Mesenchymal stem cell (in vitro differentiated cells and primary cell): ENCODE data around the gene LIN9.

ENCODE experiments used
- DNase-seq: peaks from one replicate; pipeline ENCODE4 v3.0.0-alpha.2; 2013
- H2AFZ ChIP-seq: one replicate; pipeline ENCODE4 v1.6.1; 2013; ENCODE audit warnings: low read depth, mild to moderate bottlenecking, control low read depth, inconsistent platforms, low read length, moderate library complexity
- H2AK5ac ChIP-seq: 2 replicates; pipeline ENCODE4 v1.6.1; 2013; ENCODE audit warnings: low read length, moderate library complexity, mild to moderate bottlenecking, inconsistent platforms; ENCODE audit not compliant: severe bottlenecking
- H2BK120ac ChIP-seq: one replicate; pipeline ENCODE4 v1.6.1; 2013; ENCODE audit warnings: low read depth, mild to moderate bottlenecking, inconsistent platforms, low read length, moderate library complexity
- H2BK12ac ChIP-seq, 2 experiments: one replicate each; pipeline ENCODE4 v1.6.1; 2013; ENCODE audit warnings: inconsistent platforms in 2 of 2, low read length in 2 of 2, mild to moderate bottlenecking in 2 of 2, moderate library complexity in 2 of 2, control low read depth in 1 of 2
- H2BK15ac ChIP-seq: one replicate; pipeline ENCODE4 v1.6.1; 2013; ENCODE audit warnings: mild to moderate bottlenecking, low read depth, inconsistent platforms; ENCODE audit not compliant: poor library complexity, severe bottlenecking
- H2BK5ac ChIP-seq: 2 replicates; pipeline ENCODE4 v1.6.1; 2013; ENCODE audit warnings: low read depth, mild to moderate bottlenecking, low read length, control low read depth, inconsistent platforms; ENCODE audit not compliant: poor library complexity, severe bottlenecking
- H3K14ac ChIP-seq, 2 experiments: one replicate each; pipeline ENCODE4 v1.6.1; 2013; ENCODE audit warnings: inconsistent platforms in 2 of 2, low read length in 2 of 2, control low read depth in 1 of 2, mild to moderate bottlenecking in 1 of 2, moderate library complexity in 1 of 2
- H3K18ac ChIP-seq, 2 experiments: one replicate each; pipeline ENCODE4 v1.6.1; 2013; ENCODE audit warnings: inconsistent platforms in 2 of 2, low read length in 2 of 2, control low read depth in 1 of 2, low read depth in 1 of 2, mild to moderate bottlenecking in 1 of 2
- H3K23ac ChIP-seq, 2 experiments: one replicate each; pipeline ENCODE4 v1.6.1; 2013; ENCODE audit warnings: inconsistent platforms in 2 of 2, low read length in 2 of 2, mild to moderate bottlenecking in 2 of 2, moderate library complexity in 2 of 2, control low read depth in 1 of 2
- H3K27ac ChIP-seq: 2 replicates; pipeline ENCODE4 v1.5.1; 2013; ENCODE audit warnings: mild to moderate bottlenecking, moderate library complexity, low read length, control low read depth, inconsistent platforms; ENCODE audit not compliant: poor library complexity, severe bottlenecking
- H3K27me3 ChIP-seq, 2 experiments: 2 replicates each; pipeline versions ENCODE4 v1.6.1 to v1.7.0; 2013; ENCODE audit warnings: low read length in 2 of 2, mild to moderate bottlenecking in 2 of 2, moderate library complexity in 2 of 2, control low read depth in 1 of 2, inconsistent platforms in 1 of 2; ENCODE audit not compliant: control insufficient read depth in 1 of 2, insufficient read depth in 1 of 2
- H3K36me3 ChIP-seq, 2 experiments: 2 replicates each; pipeline versions ENCODE4 v1.6.1 to v1.7.0; 2013; ENCODE audit warnings: low read length in 2 of 2, control low read depth in 1 of 2, inconsistent platforms in 1 of 2, low read depth in 1 of 2, mild to moderate bottlenecking in 1 of 2; ENCODE audit not compliant: insufficient read depth in 2 of 2, control insufficient read depth in 1 of 2
- H3K4ac ChIP-seq, 2 experiments: one replicate each; pipeline ENCODE4 v1.6.1; 2013; ENCODE audit warnings: inconsistent platforms in 2 of 2, low read length in 2 of 2, mild to moderate bottlenecking in 2 of 2, moderate library complexity in 2 of 2, control low read depth in 1 of 2, low read depth in 1 of 2
- H3K4me1 ChIP-seq: 2 replicates; pipeline ENCODE4 v1.6.1; 2013; ENCODE audit warnings: low read depth, low read length, control low read depth; ENCODE audit not compliant: control insufficient read depth, insufficient read depth
- H3K4me2 ChIP-seq: 2 replicates; pipeline ENCODE4 v1.6.1; 2013; ENCODE audit warnings: low read length, mild to moderate bottlenecking, inconsistent platforms; ENCODE audit not compliant: poor library complexity, severe bottlenecking
- H3K4me3 ChIP-seq, 2 experiments: 2 replicates each; pipeline versions ENCODE4 v1.5.1 to v1.7.0; 2013; ENCODE audit warnings: low read length in 2 of 2, mild to moderate bottlenecking in 2 of 2, control low read depth in 1 of 2, low read depth in 1 of 2; ENCODE audit not compliant: insufficient read depth in 1 of 2
- H3K79me1 ChIP-seq: replicated peaks from 2 replicates; pipeline ENCODE4 v1.6.1; 2013; ENCODE audit warnings: mild to moderate bottlenecking, control low read depth, low read length, inconsistent platforms; ENCODE audit not compliant: poor library complexity, severe bottlenecking
- H3K9ac ChIP-seq: 2 replicates; pipeline ENCODE4 v1.7.0; 2013; ENCODE audit warnings: mild to moderate bottlenecking, low read length, moderate library complexity
- H3K9me3 ChIP-seq: 2 replicates; pipeline ENCODE4 v1.7.0; 2013; ENCODE audit warnings: mild to moderate bottlenecking, low read length; ENCODE audit not compliant: control insufficient read depth
- H4K8ac ChIP-seq: one replicate; pipeline ENCODE4 v1.6.1; 2013; ENCODE audit warnings: inconsistent platforms, mild to moderate bottlenecking, low read length, moderate library complexity
- H4K91ac ChIP-seq: one replicate; pipeline ENCODE4 v1.6.1; 2013; ENCODE audit warnings: mild to moderate bottlenecking, low read length, inconsistent platforms
- WGBS: methylation state at CpG from one replicate; pipeline ENCODE4 v1.1.7; 2013; ENCODE audit warnings: mixed read lengths; 5-methylcytosine and 5-hydroxymethylcytosine counted together

The LIN9 gene

DNA sequence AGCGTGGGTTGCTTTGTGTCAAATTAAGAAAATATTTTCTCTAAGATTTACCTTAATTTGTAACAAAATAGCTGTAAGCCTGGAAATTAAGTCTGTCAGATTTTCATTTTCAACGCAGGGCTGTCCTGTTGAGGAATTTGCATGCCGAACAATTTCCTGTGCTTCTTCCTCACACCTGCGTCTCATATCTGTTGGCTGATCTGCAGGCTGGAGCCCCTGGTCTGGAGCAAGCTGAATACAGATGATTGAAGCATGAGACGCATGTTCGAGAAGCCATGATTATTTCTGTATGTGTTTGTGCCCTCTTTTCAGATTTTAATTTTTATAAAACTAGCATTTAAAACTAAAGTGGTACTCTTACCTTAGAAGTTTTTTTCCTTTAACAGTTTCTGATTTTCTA lies 75.7 kb downstream of the LIN9 start:
- Histone ChIP-seq H2AK5ac (no peak overlapping the region), H2AFZ (no peak overlapping the region), H2BK12ac (no peak overlapping the region), H3K14ac (no peak overlapping the region), H3K18ac (no peak overlapping the region), H3K27ac (no peak overlapping the region), H3K4ac (no peak overlapping the region), H3K4me3 (no peak overlapping the region), H3K9ac (no peak overlapping the region), H3K36me3 (no peaks in the 10 kb centered on the region), H2BK15ac (no peak overlapping the region), H3K9me3 (no peaks in the 10 kb centered on the region), H3K4me2 (no peak overlapping the region), H3K4me1 (no peaks in the 10 kb centered on the region), H4K91ac (no peak overlapping the region), H2BK5ac (no peak overlapping the region), H3K27me3 (no peaks in the 10 kb centered on the region), H3K23ac (no peak overlapping the region), H2BK120ac (no peak overlapping the region), H4K8ac (no peak overlapping the region), H3K79me1 (no peaks in the 10 kb centered on the region)
- 92% methylated on average over 3 of the region's 6 CpGs for WGBS
- no peak for DNase-seq

DNA sequence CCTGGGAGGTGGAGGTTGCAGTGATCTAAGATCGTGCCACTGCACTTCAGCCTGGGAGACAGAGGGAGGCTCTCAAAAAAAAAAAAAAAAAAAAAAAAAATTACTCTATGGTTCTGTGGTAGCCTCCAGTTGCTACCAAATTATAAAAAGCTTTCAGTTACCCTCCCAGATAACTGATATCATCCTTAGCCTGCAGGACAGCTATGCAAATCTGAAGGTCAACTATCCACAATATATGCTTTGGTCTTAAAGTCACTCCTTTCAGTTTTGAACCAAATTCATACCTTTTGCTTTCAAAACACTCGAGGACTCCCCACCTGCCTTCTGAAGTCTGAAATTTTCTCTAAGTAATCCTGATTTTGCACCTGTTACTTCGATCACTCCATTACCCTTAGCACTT lies 82.4 kb downstream of the LIN9 start:
- Histone ChIP-seq H2AFZ (no peak overlapping the region), H3K79me1 (no peaks in the 10 kb centered on the region), H2AK5ac (no peak overlapping the region), H4K8ac (no peak overlapping the region), H3K14ac (no peak overlapping the region), H3K4me3 (no peak overlapping the region), H2BK15ac (no peak overlapping the region), H2BK5ac (no peak overlapping the region), H2BK12ac (no peak overlapping the region), H3K9me3 (no peaks in the 10 kb centered on the region), H3K36me3 (no peaks in the 10 kb centered on the region), H2BK120ac (no peak overlapping the region), H3K18ac (no peak overlapping the region), H4K91ac (no peak overlapping the region), H3K27me3 (peaks cover 16 to 28% of the 10 kb centered on the region in 2 experiments), H3K27ac (no peak overlapping the region), H3K4ac (no peak overlapping the region), H3K4me2 (no peak overlapping the region), H3K23ac (no peak overlapping the region), H3K9ac (no peak overlapping the region), H3K4me1 (peaks cover 9% of the 10 kb centered on the region)
- 92% methylated on average over 1 of the region's 3 CpGs for WGBS
- no peak for DNase-seq

DNA sequence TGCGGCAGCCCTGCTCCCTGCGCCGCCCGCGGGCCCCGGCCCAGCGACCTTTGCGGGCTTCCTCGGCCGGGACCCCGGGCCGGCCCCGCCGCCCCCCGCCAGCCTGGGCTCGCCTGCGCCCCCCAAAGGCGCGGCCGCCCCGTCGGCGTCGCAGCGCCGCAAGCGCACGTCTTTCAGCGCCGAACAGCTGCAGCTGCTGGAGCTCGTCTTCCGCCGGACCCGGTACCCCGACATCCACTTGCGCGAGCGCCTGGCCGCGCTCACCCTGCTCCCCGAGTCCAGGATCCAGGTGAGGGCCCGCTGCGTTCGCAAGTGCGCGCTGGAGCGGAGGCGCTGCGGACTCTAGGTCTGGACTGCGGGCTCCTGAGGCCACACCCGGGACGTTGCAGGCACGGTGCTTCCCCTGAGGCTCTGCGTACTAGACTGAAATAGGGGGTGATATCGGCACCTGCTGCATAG lies 85.1 kb downstream of the LIN9 start:
- H3K4ac ChIP-seq: no peak overlapping the region
- no peak overlapping the region for H2BK5ac ChIP-seq
- H2BK15ac ChIP-seq: no peak overlapping the region
- H3K23ac ChIP-seq: peak overlapping the region in 1 of 2 experiments; percentile 97
- H2BK120ac ChIP-seq: no peak overlapping the region
- peak overlapping the region in 1 of 2 experiments; percentile 43 for H3K18ac ChIP-seq
- H3K9ac ChIP-seq: no peak overlapping the region
- no peak overlapping the region for H3K27ac ChIP-seq
- peaks cover 16 to 28% of the 10 kb centered on the region in 2 experiments for H3K27me3 ChIP-seq
- DNase-seq: peak; percentile 17
- peak overlapping the region; percentile 100 for H3K4me2 ChIP-seq
- no peak overlapping the region for H2AK5ac ChIP-seq
- no peaks in the 10 kb centered on the region for H3K9me3 ChIP-seq
- no peak overlapping the region for H4K8ac ChIP-seq
- no peak overlapping the region for H2BK12ac ChIP-seq
- no peaks in the 10 kb centered on the region for H3K79me1 ChIP-seq
- H3K14ac ChIP-seq: no peak overlapping the region
- peak overlapping the region; percentile 88 for H2AFZ ChIP-seq
- H3K36me3 ChIP-seq: no peaks in the 10 kb centered on the region
- peak overlapping the region; percentile 67 to 71 for H3K4me3 ChIP-seq
- WGBS: 2% methylated on average over 42 of the region's 55 CpGs
- no peak overlapping the region for H4K91ac ChIP-seq
- peaks cover 9% of the 10 kb centered on the region for H3K4me1 ChIP-seq

DNA sequence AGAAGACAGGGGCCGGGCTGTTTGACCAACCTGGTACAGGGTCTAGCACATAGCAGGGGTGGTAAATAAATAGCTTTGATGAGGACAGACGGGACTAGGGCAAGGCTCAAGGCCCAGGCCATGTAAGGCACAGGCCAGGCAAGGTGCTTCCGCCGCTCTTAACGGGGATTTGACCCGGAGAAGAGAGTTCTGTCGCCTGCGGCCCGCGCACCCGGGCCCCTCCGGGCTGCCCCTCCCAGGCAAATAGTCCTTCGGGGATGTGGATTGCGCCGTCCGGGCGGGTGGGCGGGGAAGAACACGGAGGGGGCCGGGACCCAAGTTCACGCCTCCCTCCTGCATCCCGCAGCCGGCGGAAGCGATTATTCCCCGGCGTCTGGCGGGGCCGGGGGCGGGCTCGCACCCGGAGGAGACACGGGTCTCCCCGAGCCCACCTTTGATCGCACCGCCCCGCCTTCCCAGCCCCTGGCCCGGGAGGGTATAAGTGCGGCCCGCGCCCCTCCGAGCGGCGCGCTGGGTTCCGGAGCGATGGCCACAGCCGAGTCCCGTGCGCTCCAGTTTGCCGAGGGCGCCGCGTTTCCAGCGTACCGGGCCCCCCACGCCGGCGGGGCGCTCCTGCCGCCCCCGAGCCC lies 85.7 kb downstream of the LIN9 start, which contains the start of gene MIXL1:
Gene MIXL1, plus strand, starts transcription at position 508 of the 629 bp plus-strand sequence. Its CDS starts 18 bp downstream, at position 526.
- no peak within 1 kb of the TSS for H3K14ac ChIP-seq
- H3K4ac ChIP-seq: peak within 1 kb of the TSS in 1 of 2 experiments; percentile 30
- H2BK15ac ChIP-seq: no peak within 1 kb of the TSS
- no peak within 1 kb of the TSS for H3K9ac ChIP-seq
- no peak within 1 kb of the TSS for H2AK5ac ChIP-seq
- peak; percentile 23 for DNase-seq
- peaks cover 16 to 28% of the 10 kb centered on the region in 2 experiments for H3K27me3 ChIP-seq
- no peaks in the 10 kb centered on the region for H3K79me1 ChIP-seq
- H3K18ac ChIP-seq: peak within 1 kb of the TSS in 1 of 2 experiments; percentile 50
- 2% methylated on average over 53 of the region's 62 CpGs for WGBS
- no peaks in the 10 kb centered on the region for H3K36me3 ChIP-seq
- peak within 1 kb of the TSS; percentile 67 to 71 for H3K4me3 ChIP-seq
- H3K4me2 ChIP-seq: peak within 1 kb of the TSS; percentile 100
- H2BK12ac ChIP-seq: no peak within 1 kb of the TSS
- H3K9me3 ChIP-seq: no peaks in the 10 kb centered on the region
- peak within 1 kb of the TSS; percentile 88 for H2AFZ ChIP-seq
- H3K27ac ChIP-seq: no peak within 1 kb of the TSS
- H4K8ac ChIP-seq: peak within 1 kb of the TSS; percentile 37
- no peak within 1 kb of the TSS for H2BK120ac ChIP-seq
- peaks cover 9% of the 10 kb centered on the region for H3K4me1 ChIP-seq
- no peak within 1 kb of the TSS for H4K91ac ChIP-seq
- H2BK5ac ChIP-seq: no peak within 1 kb of the TSS
- H3K23ac ChIP-seq: peak within 1 kb of the TSS in 1 of 2 experiments; percentile 97
